Measurements from ENCODE around the gene WIF1.
A peak's percentile ranks its signal among the peaks of the same experiment; 100 is the strongest.

DNA sequence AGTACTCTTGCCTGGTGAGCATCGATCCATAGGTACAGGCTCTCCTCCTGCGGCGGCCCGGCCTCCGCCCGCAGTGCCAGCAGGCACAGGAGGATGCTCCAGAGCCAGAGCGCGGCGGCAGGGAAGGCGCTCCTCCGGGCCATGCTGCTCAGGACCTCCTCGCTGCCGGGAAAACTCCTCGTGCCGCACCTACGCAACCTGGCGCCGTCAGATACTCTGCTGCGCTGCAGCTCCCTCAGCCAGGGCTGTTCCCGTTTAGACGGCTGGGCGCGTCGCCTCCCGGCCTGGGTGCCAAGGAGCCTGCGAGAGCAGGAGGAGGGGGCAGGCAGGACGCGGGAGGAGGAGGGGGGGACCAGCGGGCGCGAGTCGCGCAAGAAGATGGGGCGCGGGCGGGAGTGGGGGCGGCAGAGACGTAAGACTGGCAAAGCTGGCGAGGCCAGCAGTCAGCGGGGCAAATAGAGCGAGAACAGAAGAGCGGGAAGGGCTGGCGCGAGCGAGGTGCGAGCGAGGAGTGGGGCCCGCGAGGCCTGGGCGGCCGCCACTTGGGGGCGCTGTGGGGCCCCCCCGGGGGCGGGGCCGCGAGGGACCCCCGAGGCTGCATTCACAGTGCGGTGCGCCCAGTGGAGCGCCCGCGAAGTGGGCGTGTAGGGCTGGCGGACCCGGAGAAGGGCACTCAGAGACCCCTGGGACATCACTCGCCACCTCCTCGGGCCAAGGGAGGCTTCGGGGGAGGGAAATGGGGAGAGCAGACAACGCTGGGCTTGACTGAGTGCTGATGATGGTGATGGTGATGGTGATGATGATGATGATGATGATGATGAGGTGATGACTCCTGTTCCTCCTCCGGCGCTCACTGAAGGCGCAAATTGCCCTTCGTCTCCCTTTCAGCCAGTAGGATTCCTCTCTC, at the start of gene WIF1:
- TF ChIP-seq CTCF (conservative IDR thresholded peaks at IDR 0.05; ENCODE audit: low read length) (peak; percentile 32; the same call in 1 of the 2 replicates), EZH2phosphoT487 (IDR thresholded peaks at IDR 0.05; ENCODE audit: borderline replicate concordance) (no peak)
